HG03175 (cell line): ENCODE data around the gene PNKP.

ENCODE experiments used
- ATAC-seq: cut with Tn5 transposase; IDR thresholded peaks from one replicate; pipeline ENCODE4 v1.9.1; 2021; ENCODE audit warnings: mild to moderate bottlenecking, moderate library complexity; ENCODE audit not compliant: unreplicated experiment

Gene PNKP

DNA sequence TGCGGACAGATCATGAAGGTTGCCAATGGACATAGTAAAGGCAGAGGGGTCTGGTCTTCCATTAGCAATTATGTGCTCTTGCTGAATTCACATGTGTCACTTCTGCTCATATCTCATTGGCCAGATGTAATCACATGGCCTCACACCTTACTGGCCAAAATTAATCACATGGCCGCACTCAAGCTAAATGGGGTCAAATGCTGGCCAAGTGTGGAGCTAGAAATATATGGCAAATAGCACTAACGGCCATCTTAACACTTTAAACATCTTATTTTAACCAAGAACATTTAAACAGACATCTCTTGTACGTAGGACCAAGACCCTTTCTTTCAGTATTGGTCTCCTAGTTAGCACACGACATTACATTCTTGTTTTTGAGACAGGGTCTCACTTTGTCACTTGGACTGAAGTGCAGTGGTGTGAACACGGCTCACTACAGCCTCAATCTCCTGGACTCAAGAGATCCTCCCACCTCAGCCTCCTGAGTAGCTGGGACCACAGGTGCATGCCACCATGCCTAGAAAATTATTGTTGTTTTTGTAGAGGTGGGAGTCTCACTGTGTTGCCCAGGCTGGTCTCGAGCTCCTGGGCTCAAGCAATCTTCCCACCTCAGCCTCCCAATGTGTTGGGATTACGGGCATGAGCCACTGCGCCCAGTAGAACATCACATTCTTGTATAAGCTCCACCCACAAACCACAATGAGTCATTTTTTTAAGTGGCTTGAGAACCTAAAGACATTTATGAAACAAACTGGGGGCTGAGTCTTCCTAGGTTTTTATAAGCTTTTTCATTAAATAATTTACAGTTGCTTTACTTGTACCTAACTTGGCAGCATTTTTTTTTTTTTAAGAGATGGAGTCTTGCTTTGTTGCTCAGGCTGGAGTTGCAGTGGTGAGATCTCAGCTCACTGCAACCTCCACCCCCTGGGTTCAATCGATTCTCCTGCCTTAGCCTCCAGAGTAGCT is 19.4 kb downstream of the PNKP start:
- no peak for ATAC-seq

DNA sequence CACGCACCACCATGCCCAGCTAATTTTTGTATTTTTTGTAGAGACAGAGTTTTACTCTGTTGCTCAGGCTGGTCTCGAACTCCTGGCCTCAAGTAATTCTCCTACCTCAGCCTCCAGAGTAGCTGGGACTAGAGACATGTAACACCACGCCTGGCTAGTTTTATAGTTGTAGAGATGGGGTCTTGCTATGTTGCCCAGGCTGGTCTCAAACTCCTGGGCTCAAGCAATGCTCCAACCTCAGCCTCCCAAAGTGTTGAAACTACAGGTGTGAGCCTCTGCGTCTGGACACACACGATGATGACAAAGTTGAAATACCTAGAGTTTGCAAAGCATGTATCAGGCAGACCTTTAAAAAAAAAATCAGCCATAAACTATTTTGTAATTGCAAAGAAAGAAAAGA is 21.0 kb downstream of the PNKP start:
- no peak for ATAC-seq

DNA sequence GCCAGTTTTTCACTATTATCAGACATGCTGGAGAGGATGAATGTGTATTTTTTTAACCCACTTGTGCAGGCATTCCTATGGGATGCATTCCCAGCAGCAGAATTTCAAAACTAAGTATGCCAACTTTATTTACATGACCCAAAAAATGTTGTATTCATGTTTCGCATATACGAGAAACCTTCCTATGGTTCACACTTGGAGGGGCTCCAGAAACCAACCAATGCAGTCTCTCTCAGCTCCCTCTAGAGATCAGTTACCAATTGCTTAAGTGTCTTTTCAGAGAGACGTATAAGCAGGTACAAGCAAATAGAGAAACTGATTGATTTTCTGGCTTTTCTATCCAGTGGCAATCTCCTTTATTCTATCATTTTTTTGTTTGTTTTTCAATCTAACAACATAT is 22.0 kb downstream of the PNKP start:
- ATAC-seq = no peak

DNA sequence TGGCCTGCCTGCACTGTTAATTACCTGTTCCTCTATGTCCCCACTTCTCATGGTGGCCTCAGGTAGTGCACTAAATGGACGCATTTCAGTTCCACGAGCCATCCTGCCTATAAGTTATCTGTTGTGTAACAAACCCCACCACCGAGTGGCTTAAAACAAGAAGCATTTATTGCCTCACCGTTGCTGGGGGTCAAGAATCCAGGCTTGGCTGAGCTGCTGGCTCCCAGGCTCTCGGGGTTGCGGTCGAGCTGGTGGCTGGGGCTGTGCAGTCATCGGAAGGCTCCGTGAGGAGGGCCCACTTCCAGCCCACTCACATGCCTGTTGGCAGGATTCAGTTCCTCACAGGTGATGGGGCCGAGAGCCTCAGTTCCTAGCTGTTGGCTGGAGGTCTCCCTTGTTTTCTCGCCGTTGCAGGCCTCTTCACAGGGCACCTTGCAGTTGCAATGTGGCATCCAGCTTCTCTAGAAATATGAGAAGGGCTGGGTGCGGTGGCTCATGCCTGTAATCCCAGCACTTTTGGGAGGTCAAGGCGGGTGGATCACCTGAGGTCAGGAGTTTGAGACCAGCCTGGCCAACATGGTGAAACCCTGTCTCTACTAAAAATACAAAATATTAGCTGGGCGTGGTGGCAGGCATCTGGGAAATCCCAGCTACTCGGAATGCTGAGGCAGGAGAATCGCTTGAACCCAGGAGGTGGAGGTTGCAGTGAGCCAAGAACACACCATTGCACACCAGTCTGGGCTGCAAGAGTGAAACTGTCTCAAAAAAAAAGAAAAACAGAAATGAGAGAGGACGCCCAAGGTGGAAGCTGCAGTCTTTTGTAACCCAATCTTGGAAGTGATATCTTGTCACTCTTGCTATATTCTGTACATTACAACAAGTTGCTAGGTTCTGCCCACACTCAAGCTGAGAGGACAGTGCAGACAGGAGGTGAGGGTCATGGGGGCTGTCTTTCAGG is 23.0 kb downstream of the PNKP start:
- ATAC-seq = no peak

DNA sequence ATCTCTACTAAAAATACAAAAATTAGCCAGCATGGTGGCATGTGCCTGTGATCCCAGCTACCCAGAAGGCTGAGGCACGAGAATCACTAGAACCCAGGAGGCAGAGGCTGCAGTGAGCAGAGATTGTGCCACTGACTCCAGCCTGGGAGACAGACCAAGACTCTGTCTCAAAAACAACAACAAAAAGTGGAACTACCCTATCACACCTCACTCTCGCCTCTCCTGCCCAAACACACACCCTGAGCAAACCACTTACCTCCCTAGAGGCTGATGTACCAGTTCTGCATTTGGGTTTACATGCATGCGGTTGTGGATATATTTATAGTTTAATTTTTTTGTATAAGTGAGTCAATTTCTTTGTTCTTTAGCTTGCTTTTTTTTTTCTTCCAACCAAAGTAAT is 24.1 kb downstream of the PNKP start:
- ATAC-seq = no peak

DNA sequence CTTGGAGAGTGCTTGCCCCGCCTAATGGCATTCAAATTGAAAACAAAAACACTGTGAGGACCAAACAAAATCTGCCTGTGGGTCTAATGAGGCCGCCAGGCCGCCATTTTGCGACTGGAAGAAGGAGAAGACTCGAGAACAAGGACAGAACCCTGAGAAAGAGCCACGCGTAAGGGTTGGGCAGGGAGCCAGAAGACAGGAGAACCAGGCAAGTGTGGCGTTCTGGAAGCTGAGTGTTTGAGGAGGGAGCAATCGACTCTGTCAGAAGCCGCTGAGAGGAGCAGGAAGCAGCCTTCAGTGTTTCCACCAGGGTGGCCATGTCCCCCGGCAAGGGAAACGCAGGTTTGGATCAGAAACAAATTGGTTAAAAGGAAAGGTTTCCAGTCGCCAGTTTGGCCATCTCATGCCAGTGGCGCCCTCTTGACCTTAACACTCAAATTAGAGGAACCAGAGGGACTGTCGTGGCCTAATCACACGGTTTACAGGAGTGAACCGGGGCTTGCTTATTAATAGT is 26.6 kb downstream of the PNKP start:
- ATAC-seq = no peak

DNA sequence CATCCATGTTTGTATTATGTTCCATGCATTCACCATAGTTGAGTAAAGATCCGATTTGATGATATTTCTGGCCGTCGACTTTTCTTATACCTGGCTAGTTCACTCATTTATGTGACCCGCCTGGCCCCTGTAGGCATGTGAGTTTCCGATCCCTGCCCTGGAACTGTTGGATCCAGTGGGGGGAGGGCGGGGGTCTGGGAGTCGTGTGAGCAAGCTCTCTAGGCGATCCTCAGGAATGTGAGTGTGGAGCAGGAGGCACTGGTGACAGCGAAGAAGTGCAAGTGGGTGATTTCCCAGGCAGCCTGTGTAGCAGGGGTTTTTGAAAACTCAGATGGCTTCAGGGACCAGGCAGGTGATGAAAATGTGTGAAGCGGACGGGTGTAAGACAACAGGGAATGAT is 27.1 kb downstream of the PNKP start:
- ATAC-seq = no peak

DNA sequence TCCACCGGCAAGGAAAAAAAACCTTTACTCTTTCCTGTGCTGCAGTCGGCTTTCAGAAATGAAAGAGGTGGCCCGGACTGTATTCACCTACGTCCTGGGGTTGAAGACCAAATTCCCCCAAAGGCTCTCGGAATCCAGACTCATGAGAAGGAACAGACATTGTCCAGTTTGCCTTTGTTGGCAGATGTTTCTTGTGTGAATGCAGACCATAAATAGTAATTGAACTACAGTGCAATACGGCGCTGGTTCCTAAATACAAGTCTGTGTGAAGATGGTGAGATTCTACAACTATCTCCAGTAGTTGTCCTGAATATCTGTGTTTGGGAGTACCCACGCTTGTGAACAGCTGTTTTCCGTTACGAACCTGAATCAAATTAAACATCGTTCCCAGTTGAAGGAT is 27.7 kb downstream of the PNKP start:
- ATAC-seq = no peak

DNA sequence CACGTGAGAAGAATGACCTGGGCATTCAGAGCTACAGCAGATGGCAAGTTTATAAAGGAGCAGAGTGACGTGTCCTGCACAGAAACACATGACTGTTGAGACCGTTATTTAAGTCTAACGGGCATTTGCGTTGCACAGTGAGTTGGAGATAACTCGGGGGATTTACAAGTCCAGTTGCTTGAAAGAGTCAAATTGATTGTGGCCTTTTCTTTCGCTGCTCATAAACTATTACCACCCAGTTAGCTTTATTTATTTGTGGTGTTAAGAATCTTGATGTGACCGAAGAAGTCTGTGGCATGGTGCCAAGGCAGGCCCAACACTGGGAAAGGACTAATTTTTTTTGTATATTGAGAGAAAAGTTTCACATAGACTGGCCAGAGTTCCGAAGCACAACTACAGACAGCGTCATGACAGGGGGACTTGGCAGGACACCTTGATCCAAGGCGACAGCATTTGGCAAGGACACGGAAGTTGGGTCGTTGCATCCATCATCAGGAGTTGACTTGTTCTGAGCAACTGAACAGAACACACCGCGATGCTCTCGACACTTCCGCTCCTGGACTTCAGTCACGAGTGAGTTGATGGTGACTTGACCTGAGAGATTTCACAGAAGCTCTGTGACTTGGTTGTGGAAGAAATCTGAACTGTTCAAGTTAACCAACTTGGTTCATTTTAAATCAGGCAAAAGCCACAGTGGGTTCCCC is 28.3 kb downstream of the PNKP start:
- ATAC-seq = no peak

DNA sequence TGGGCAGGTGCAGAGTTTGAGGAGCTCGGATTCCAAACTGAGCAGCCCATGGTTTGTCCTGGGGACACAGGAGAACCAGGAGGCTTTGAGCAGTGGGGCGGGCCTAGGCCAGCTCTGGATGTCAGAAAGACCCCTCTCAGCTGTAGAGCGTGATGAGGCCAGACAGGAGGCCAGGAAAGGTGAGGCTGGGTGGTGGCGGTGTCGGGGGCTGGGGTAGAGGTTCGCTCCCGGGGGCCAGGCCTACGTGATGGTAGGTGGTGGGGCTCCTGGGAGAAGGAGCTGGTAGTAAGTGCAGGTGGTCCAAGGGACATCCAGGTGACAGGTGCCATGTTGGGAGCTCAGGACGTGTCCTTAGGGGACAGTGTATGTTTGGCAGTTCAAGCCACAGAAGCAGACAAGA is 30.0 kb downstream of the PNKP start:
- no peak for ATAC-seq

DNA sequence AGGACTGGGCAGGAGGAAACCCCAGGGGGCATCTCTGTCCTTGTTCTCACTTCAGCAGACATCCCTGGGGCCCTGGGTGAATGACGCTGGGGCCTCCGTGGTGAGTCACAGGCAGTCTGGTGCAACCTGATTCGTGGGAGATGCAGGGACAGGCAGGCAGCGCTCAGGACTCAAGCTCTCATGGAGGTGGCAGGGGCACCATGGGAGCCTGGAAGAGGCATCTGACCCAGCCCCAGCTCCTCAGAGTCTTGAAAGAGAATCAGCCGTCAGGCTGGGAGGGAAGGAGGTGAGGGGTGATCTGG is 30.4 kb downstream of the PNKP start:
- no peak for ATAC-seq

DNA sequence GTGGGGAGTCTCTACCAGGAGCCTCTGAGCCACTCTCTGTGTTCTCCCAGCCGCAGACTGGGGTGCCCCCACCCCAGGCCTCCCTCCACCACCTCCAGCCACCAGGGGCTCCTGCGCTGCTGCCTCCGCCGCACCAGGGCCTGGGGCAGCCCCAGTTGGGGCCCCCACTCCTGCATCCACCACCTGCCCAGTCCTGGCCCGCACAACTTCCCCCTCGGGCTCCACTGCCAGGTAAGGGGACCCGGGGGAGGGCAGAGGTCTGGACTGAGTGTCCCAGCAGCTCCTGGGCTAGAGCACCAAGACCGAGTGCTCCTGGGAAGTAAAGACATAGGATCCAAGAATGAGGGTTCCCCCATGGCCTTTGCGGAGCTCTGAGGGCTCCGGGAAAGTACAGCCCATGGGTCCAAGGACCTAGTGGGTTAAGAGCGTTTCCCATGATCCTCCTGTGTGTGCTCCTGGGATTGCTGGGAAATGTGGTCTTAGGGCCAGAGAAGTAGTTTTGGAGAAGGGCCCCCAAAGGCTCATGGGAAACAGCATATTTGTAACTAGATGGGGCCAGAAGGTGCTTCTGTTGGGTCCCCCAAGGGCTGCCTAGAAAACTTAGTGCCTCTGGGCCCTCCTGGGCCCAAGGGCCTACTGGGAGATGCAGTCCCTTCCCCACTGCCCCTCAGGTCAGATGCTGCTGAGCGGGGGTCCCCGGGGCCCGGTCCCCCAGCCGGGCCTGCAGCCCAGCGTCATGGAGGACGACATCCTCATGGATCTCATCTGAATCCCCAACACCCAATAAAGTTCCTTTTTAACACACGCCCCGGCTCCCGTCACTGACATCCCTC is 31.0 kb downstream of the PNKP start:
- ATAC-seq = no peak

DNA sequence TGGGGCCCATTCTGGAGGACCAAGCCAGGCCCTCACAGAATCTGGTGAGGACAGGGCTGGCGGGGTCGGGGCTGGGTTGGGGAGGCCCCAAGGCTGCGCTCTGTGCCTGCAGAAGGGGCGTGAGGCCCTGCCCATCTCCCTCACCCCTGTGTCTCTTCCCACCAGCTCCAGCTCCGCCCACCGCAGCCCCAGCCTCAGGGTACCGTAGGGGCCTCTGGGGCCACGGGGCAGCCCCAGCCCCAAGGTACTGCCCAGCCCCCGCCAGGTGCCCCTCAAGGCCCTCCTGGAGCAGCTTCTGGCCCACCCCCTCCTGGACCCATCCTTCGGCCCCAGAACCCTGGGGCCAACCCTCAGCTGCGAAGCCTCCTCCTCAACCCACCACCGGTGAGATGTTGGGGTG is 31.8 kb downstream of the PNKP start:
- ATAC-seq = no peak

DNA sequence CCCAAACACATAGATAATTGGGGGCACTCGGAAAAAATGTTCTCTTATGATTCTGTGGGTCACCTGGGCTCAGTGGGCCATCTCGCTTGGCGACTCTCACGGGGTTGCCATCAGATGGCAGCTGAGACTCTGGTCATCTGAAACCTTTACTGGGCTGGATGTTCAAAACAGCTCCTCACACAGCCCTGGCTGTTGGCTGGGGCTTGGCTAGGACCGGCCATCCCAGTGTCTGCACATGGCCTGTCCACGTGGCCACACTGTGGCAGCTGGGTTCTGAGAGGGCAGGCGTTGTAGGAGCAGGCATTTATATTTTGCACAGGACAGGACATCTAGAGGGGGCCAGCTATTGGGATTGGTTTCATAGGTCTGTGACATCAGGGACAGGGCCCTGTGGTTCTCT is 33.8 kb downstream of the PNKP start:
- ATAC-seq = no peak

DNA sequence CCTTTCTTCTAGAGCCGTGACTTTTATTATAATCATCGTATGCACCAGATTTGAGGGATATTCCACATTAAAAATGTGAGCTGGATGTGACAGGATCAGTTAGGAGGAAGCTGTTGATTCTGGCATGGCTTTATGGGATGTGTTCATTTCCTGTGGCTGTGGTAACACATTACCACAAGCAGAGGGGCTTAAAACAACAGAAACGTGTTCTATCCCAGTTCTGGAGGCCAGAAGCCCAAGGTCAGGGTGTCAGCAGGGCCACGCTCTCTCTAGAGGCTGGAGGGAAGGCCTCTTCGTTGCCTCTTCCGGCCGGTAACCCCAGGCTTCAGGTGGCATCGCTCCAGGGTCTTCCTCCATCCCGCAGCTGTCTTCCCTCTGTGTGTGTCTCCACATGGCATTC is 34.8 kb downstream of the PNKP start:
- no peak for ATAC-seq

DNA sequence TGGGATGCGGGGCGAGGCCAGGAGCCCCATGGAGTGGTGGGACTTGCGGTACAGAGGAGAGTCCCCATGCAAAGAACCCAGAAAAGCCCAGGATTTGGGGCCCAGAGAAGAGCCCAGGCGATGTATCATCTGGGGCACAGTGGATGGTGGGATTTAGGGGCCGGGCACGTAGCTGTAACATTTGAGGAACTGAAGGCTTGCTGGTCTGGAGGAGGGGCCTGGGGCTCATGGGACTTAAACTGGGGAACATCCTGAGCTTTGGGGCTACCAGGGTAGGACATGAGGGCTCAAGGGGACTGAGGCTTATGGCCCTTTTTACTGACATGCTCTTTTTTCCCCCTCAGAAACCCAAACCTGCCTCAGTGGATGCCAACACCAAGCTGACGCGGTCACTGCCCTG is 35.8 kb downstream of the PNKP start:
- ATAC-seq = no peak

DNA sequence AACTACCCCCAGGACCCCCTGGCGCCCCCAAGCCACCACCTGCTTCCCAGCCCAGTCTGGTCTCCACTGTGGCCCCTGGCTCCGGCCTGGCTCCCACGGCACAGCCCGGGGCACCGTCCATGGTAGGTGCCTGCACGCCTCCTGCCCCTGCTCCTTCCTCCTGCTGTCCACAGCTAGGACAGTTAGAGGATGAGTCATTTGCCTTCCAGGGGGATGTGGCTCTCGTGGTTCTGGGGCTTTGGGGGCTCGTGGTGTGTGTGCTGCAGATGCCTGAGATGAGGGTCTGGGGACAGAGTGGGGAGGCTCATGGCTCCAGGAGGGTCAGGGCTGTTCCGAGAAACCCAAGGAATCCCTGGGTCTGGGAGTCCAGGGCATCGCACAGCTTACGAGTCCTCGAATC is 36.6 kb downstream of the PNKP start:
- no peak for ATAC-seq

DNA sequence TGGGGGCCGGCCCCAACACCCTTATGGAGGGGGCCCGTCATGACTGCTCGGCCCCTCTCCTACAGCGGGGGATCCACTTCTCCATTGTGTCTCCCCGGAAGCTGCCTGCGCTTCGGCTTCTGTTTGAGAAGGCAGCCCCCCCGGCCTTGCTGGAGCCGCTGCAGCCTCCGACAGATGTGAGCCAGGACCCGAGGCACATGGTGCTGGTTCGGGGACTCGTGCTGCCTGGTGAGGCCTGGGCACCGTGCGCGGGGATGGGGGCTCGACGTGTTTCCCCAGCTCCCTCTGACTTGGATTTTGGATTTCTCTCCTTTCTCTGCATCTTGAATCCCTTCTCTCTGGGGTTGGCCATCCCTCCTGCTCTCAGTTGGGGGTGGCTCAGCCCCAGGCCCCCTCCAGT is 37.7 kb downstream of the PNKP start:
- no peak for ATAC-seq

DNA sequence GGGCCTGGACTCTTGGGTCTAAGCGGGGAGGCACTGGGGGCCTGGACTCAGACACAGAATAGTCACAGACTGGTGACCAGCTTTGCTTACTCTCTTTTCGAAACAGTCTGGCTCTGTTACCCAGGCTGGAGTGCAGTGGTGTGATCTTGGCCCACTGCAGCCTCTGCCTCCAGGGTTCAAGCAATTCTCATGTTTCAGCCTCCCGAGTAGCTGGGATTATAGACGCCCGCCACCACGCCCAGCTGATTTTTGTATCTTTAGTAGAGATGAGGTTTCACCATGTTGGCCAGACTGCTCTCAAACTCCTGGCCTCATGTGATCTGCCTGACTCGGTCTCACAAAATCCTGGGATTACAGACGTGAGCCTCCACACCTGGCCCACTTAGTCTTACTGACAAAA is 38.2 kb downstream of the PNKP start:
- ATAC-seq = no peak

DNA sequence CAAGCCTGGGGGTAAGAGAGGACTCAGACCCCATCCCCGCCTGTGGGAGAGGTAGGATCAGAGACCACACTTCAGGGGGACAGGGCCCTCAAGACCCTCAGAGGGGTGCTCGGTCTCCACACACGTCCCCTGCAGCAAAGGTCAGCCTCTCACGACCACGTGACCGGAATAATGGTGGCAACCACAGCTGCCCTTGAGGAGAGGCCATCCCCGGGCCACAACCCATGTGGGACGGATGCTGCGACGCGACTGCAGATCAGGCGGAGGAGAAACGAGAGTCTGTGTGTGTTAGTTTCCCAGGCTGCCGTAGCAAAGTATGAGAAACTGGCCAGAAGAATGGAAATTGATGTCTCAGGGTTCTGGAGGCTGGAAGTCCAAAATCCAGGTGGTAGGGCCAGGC is 40.3 kb downstream of the PNKP start:
- no peak for ATAC-seq
